Right atrium auricular region (tissue), 2 donors: ENCODE measurements around the gene CC2D1A. TPM values are rescaled to one million over a fixed set of nuclear protein-coding genes. Genes with fewer than 3 reads are reported as not detected.

ENCODE experiments used
- DNase-seq: peaks from one replicate; pipeline ENCODE4 v3.0.0-alpha.2; 2019; ENCODE audit warnings: low spot score
- H3K27ac ChIP-seq, 2 donors: fragments of 200-600 bp; sonication (generic); 1 replicate in 1 of 2; 2 replicates in 1 of 2; pipeline ENCODE4 v1.5.1; 2016 to 2019
- H3K27me3 ChIP-seq, 2 donors: fragments of 200-600 bp; sonication (generic); one replicate each; pipeline versions ENCODE4 v1.5.1 to v1.6.0; 2017 to 2019
- H3K36me3 ChIP-seq: fragments of 200-600 bp; sonication (generic); one replicate; pipeline ENCODE4 v1.5.1; 2016
- H3K4me1 ChIP-seq, 2 donors: fragments of 200-600 bp; sonication (generic); one replicate each; pipeline versions ENCODE4 v1.5.1 to v1.6.0; 2017 to 2019
- H3K4me3 ChIP-seq, 2 donors: fragments of 200-600 bp; sonication (generic); 1 replicate in 1 of 2; 2 replicates in 1 of 2; pipeline ENCODE4 v1.5.1; 2017 to 2019; ENCODE audit warnings: mild to moderate bottlenecking in 1 of 2, moderate library complexity in 1 of 2
- H3K9me3 ChIP-seq, 2 donors: fragments of 200-600 bp; sonication (generic); one replicate each; pipeline ENCODE4 v1.5.1; 2019
- total RNA-seq, 2 donors: library from RNA; depleted of rRNA; stranded (reverse); fragments of >200 nt; gene quantifications; one replicate each; pipeline ENCODE4 v1.1.0, GENCODE V29; 2016
- TF ChIP-seq, protein P1 (sequence below), 2 donors: fragments of 200-600 bp; sonication (generic); IDR thresholded peaks; one replicate each; pipeline ENCODE4 v1.5.1; 2019; ENCODE audit warnings: antibody characterized with exemption in 2 of 2

CC2D1A gene
- total RNA-seq, 2 donors from 2014 or later = 16.1 to 22.6 TPM

DNA sequence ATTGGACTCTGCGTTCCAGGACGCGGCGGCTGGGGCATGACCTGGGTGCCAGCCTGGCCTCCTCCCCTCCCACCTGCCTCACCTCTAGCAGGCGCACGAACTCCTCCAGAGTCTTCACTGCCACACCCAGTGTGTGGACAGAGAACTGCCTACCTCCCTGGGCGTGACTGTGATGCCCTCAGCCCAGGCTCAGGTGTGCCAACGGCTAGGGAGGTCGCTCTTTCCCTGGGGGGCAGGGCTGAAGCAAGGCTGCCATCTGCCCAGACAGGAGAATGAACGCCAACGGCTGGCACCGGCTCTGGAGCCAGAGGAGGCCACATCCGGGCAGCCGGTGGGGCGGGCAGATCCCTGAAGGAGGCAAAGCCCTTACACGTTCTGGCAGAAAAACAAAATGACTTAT is 17.7 kb upstream of the CC2D1A start:
- no peaks in the 10 kb centered on the region for H3K27me3 ChIP-seq
- no peak for DNase-seq
- no peaks in the 10 kb centered on the region for H3K4me1 ChIP-seq
- no peak overlapping the region for H3K27ac ChIP-seq
- no peaks in the 10 kb centered on the region for H3K9me3 ChIP-seq
- H3K36me3 ChIP-seq = no peaks in the 10 kb centered on the region
- H3K4me3 ChIP-seq = no peak overlapping the region
- TF ChIP-seq, protein P1, sequence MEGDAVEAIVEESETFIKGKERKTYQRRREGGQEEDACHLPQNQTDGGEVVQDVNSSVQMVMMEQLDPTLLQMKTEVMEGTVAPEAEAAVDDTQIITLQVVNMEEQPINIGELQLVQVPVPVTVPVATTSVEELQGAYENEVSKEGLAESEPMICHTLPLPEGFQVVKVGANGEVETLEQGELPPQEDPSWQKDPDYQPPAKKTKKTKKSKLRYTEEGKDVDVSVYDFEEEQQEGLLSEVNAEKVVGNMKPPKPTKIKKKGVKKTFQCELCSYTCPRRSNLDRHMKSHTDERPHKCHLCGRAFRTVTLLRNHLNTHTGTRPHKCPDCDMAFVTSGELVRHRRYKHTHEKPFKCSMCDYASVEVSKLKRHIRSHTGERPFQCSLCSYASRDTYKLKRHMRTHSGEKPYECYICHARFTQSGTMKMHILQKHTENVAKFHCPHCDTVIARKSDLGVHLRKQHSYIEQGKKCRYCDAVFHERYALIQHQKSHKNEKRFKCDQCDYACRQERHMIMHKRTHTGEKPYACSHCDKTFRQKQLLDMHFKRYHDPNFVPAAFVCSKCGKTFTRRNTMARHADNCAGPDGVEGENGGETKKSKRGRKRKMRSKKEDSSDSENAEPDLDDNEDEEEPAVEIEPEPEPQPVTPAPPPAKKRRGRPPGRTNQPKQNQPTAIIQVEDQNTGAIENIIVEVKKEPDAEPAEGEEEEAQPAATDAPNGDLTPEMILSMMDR (IDR thresholded peaks at IDR 0.05) = no peak

DNA sequence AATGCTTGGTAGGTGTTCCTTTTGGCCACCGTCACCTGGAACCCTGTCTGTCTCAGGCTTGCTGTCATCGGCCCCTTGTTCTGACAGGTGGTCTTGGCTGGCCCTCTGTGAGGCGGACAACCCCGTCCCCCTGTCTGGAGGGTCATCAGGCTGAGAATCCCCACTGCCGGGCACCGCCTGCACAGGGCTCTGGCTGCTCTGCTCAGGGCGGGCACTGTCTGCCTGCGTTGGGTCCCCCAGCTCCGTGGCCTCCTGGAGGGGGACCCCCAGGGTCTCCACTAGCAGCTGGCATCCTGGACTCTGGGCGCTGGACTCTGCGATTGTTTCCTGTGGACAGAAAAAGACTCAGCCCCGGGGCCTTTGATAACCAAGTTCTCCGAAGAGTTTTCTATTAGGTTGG is 15.9 kb upstream of the CC2D1A start:
- Histone ChIP-seq H3K9me3 (no peaks in the 10 kb centered on the region), H3K36me3 (no peaks in the 10 kb centered on the region), H3K4me1 (no peaks in the 10 kb centered on the region), H3K4me3 (no peak overlapping the region), H3K27ac (no peak overlapping the region), H3K27me3 (no peaks in the 10 kb centered on the region)
- no peak for DNase-seq
- TF ChIP-seq, protein P1 (IDR thresholded peaks at IDR 0.05) = no peak

DNA sequence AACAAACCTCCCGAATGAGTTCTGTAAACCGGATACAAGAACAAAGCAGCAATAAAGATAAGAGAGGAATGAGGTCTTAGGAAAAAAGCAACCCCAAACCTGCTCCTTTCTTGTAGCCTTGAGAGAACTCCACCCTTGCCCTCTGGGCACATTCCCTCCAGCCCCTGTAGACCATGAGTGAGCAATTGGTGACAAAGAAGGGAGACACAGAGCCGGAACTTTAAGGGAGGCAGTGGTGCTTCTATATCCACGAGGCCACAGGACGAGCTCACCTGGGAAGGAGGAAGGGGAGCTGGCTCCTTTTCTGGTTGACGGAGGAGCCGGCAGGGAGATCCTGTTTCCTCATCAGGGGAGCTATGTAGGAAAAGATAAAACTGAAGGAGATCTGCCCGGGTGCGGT is 13.1 kb upstream of the CC2D1A start:
- H3K4me3 ChIP-seq = no peak overlapping the region
- H3K27me3 ChIP-seq = no peaks in the 10 kb centered on the region
- H3K4me1 ChIP-seq = no peaks in the 10 kb centered on the region
- H3K9me3 ChIP-seq = no peaks in the 10 kb centered on the region
- TF ChIP-seq, protein P1 (IDR thresholded peaks at IDR 0.05) = no peak
- no peak overlapping the region for H3K27ac ChIP-seq
- H3K36me3 ChIP-seq = no peaks in the 10 kb centered on the region
- DNase-seq = no peak

DNA sequence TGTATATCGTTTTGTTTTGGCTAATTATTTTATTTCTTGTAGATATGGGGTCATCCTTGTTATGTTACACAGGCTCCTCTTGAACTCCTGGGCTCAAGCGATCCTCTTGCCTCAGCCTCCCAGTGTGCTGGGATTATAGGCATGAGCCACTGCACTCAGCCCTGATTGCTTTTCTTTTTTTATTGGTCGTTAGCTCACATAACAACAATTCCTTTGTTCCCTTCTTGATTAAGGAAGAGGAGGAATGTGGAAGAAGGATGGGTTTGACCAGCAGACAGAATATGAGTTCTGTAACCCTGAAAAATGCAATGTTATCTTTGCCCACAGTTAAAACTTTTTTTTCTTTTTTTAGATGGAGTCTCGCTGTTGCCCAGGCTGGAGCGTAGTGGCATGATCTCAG is 11.4 kb upstream of the CC2D1A start:
- Histone ChIP-seq H3K9me3 (no peaks in the 10 kb centered on the region), H3K4me1 (no peaks in the 10 kb centered on the region), H3K27ac (no peak overlapping the region), H3K4me3 (no peak overlapping the region), H3K36me3 (no peaks in the 10 kb centered on the region), H3K27me3 (no peaks in the 10 kb centered on the region)
- no peak for DNase-seq
- TF ChIP-seq, protein P1 (IDR thresholded peaks at IDR 0.05) = no peak

DNA sequence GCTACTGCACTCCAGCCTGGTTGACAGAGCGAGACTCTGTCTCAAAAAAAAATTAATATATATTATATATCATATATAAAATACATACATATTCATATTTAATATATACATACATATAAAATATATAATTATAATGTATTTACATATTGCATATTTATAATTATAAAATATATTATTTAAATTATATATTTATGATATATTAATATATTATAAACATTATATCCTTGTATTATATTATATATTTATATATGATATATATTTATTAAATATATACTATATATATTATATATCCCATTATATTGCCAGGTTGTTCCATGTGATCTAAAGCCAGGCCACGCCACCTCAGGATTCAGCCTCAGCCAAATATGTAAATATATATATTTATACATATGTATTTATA is 9.8 kb upstream of the CC2D1A start:
- Histone ChIP-seq H3K27me3 (no peaks in the 10 kb centered on the region), H3K4me1 (no peaks in the 10 kb centered on the region), H3K4me3 (no peak overlapping the region), H3K27ac (no peak overlapping the region), H3K9me3 (no peaks in the 10 kb centered on the region), H3K36me3 (no peaks in the 10 kb centered on the region)
- TF ChIP-seq, protein P1 (IDR thresholded peaks at IDR 0.05) = no peak
- no peak for DNase-seq

DNA sequence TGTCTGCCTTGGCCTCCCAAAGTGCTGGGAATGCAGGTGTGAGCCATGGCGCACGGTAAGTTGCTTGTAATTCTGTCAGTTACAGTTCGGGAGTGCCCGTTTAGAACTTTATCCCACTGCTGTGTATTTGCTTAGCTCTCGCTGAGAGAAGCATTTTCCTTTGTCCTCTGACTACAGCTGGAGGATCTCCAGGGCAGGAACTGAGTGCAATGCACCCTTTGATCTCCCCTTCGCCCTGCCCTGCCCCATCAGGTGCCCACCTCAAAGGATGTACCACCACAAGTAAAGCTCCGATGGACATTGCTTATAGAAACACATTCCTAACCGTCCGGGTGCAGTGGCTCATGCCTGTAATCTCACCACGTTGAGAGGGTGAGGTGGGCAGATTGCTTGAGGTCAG is 6.6 kb upstream of the CC2D1A start:
- no peak overlapping the region for H3K4me3 ChIP-seq
- no peaks in the 10 kb centered on the region for H3K9me3 ChIP-seq
- H3K36me3 ChIP-seq = no peaks in the 10 kb centered on the region
- TF ChIP-seq, protein P1 (IDR thresholded peaks at IDR 0.05) = no peak
- no peaks in the 10 kb centered on the region for H3K27me3 ChIP-seq
- no peak overlapping the region for H3K27ac ChIP-seq
- H3K4me1 ChIP-seq = no peaks in the 10 kb centered on the region
- no peak for DNase-seq
